NT2/D1 (cell line): Measurements from ENCODE around the gene MTERF1.

Source experiments
- DNase-seq: peaks from one replicate; pipeline ENCODE4 v3.0.0-alpha.2; 2011; ENCODE audit warnings: low read depth, low spot score
- H3K27me3 ChIP-seq: 2 replicates; pipeline ENCODE4 v1.6.0; 2011; ENCODE audit warnings: mild to moderate bottlenecking; ENCODE audit not compliant: insufficient read length, insufficient read depth
- H3K36me3 ChIP-seq: 2 replicates; pipeline ENCODE4 v1.6.1; 2011; ENCODE audit warnings: mild to moderate bottlenecking, low read length, mixed read lengths; ENCODE audit not compliant: insufficient read depth, insufficient read length
- H3K4me1 ChIP-seq: 2 replicates; pipeline ENCODE4 v1.5.1; 2011; ENCODE audit not compliant: insufficient read depth, insufficient read length
- H3K4me3 ChIP-seq: 2 replicates; pipeline ENCODE4 v1.5.1; 2011; ENCODE audit warnings: low read depth; ENCODE audit not compliant: insufficient read length
- H3K9ac ChIP-seq: 2 replicates; pipeline ENCODE4 v1.6.0; 2011; ENCODE audit warnings: low read depth; ENCODE audit not compliant: insufficient read length
- H3K9me3 ChIP-seq: 2 replicates; pipeline ENCODE4 v1.5.1; 2011; ENCODE audit warnings: mild to moderate bottlenecking, low read length; ENCODE audit not compliant: insufficient read depth
- SUZ12 ChIP-seq: IDR thresholded peaks from 2 replicates; pipeline ENCODE4 v1.6.1; 2011; ENCODE audit not compliant: insufficient read length, insufficient read depth; ENCODE audit errors: extremely low read depth
- YY1 ChIP-seq: IDR thresholded peaks from 2 replicates; pipeline ENCODE4 v1.6.1; 2011; ENCODE audit not compliant: insufficient read length, insufficient read depth
- ZNF274 ChIP-seq: IDR thresholded peaks from 2 replicates; pipeline ENCODE4 v1.6.1; 2011; ENCODE audit warnings: mild to moderate bottlenecking, low read depth, low read length

MTERF1 gene

GRCh38 chr7:91824201-91824600, 56.3 kb downstream of the MTERF1 start:
- Histone ChIP-seq H3K9ac (no peak overlapping the region), H3K27me3 (no peaks in the 10 kb centered on the region), H3K4me3 (no peak overlapping the region), H3K9me3 (no peaks in the 10 kb centered on the region), H3K4me1 (no peaks in the 10 kb centered on the region), H3K36me3 (no peaks in the 10 kb centered on the region)
- TF ChIP-seq SUZ12 = no peak
- TF ChIP-seq ZNF274 = no peak
- no peak for TF ChIP-seq YY1
- DNase-seq = no peak
